Astrocyte of the hippocampus (primary cell): Measurements from ENCODE around the gene DLGAP1.
"Not testable (repeated sequence)": the region's sequence is repeated elsewhere in the genome, so short reads cannot be mapped to it uniquely, and the experiment has no call there.

Source experiments
- DNase-seq: peaks from one replicate; pipeline ENCODE4 v3.0.0; 2011; ENCODE audit warnings: low read depth, low spot score

DLGAP1 gene

DNA sequence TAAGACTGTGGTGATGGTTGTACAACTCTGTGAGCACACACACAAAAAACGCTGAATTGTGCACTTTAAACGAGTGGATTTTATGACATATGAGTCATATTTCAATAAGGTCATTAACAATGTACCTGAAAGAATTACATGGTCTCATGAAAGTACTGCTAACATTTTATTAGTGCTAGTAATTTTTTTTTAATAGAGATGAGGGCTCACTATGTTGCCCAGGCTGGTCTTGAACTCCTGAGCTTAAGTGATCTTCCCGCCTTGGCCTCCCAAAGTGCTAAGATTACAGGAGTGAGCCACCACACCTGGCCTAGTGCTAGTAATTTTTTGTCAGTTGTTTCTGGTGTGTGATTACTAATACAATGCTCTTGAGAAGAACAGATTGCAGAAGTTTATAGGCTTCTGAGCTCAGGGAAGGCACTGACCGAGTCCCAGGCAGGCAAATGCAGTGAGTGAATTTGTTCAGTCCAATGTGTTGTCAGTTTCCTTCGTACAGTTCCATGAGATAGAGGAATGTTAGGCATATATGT is 828.1 kb downstream of the DLGAP1 start:
- no peak for DNase-seq

- DNase-seq, result no peak
Measured at GRCh38 chr18:3625742-3626091, 829.4 kb downstream of the DLGAP1 start.

- DNase-seq, result peak; percentile 95
Measured at GRCh38 chr18:3624935-3625741, 830.0 kb downstream of the DLGAP1 start.

- DNase-seq, result no peak
Measured at GRCh38 chr18:3624546-3624934, 830.6 kb downstream of the DLGAP1 start.

DNA sequence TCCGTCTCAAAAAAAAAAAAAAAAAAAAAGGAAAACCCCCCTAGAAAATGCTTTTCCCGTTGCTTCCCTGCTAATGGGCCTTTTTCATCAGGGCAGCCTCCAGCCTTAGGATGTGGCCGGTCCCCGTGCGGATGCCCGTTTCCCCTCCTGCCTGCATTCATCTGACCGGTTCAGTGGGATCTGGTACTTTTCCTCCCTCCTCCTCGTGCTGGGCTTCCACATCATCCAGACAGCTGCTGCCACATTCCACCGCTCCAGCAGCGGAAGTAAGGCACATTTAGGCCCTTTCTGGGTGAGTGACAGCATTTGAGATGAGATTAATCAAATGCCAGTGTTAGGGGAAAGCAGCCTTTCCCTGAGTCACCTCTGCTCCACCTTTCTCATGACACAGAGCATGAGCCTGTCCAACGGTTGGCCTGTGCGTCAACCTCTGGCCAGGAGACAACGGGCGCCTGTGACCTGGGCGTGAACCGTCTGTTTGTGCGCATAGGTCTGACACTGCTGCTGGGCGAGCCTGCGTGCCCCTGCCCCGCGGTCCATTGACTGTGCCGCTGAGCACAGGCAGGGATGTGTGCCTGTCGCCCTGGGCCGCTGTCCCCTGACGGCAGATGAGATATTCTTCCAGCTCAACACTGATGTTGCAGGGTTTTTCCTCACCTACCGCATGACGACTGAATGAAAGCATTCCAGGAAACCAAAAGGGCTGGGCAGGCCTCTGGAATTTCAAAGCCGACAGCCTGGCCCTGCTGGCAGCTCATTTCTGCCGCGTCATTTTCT is 831.1 kb downstream of the DLGAP1 start:
- peak; percentile 98 for DNase-seq

DNA sequence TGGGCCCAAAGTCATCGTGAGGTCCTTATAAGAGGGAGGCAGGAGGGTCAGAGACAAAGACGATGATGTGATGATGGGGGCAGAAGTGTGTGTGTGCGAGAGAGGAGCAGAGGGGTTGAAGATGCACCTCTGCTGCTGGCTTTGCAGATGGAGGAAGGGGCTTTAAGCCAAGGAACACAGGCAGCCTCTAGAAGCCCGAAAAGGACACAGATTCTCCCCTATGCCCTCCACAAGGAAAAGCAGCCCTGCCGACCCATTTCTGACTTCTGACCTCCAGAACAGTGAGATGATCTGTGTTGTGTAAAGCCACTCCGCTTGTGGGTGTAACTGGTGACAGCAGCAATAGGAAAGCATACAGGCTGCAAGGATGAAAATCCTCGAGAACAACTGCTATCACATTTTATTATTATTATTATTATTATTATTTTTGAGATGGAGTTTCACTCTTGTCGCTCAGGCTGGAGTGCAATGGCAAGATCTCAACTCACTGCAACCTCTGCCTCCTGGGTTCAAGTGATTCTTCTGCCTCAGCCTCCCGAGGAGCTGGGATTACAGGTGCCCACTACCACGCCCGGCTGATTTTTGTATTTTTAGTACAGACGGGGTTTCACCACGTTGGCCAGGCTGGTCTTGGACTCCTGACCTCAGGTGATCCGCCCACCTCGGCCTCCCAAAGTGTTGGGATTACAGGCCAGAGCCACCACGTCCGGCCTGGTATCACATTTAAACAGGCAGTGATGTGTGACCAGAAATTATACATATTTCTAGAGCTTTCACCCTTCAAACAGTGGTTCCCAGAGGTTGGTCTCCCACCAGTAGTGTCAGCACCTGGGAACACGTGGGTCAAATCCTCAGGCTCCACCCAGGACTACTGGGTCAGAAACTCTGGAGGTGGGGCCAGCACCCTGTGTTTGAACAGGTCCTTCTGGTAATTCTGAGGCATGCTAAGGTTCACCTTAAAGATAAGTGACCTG is 834.7 kb downstream of the DLGAP1 start:
- no peak for DNase-seq

- no peak for DNase-seq
Measured at GRCh38 chr18:3619746-3620145, 835.4 kb downstream of the DLGAP1 start.

DNA sequence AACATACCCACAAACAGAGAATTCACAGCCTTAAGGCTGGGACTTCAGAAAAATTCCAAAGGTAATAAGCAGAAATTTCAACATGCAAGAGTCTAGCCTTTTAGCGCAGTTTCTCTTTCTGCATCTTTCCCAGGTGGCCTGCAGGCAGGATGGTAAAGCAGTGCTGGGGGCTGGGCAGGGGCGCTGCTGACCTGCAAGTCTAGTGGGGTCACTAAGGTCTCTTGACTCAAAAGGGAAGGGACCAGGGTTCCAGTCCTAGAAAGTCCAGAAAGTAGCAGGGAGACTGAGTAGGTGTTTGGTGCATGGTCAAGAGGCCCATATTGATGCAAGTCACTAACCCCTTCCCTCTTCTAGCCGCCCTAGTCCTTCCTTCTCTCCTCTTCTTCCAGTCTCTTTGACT is 835.9 kb downstream of the DLGAP1 start:
- no peak for DNase-seq

- no peak for DNase-seq
Measured at GRCh38 chr18:3616744-3617143, 838.4 kb downstream of the DLGAP1 start.

- no peak for DNase-seq
Measured at GRCh38 chr18:3616142-3616541, 839.0 kb downstream of the DLGAP1 start.

- DNase-seq, result no peak
Measured at GRCh38 chr18:3615374-3615985, 839.6 kb downstream of the DLGAP1 start.

GRCh38 chr18:3612315-3612714 is 842.8 kb downstream of the DLGAP1 start:
- DNase-seq, result no peak

DNA sequence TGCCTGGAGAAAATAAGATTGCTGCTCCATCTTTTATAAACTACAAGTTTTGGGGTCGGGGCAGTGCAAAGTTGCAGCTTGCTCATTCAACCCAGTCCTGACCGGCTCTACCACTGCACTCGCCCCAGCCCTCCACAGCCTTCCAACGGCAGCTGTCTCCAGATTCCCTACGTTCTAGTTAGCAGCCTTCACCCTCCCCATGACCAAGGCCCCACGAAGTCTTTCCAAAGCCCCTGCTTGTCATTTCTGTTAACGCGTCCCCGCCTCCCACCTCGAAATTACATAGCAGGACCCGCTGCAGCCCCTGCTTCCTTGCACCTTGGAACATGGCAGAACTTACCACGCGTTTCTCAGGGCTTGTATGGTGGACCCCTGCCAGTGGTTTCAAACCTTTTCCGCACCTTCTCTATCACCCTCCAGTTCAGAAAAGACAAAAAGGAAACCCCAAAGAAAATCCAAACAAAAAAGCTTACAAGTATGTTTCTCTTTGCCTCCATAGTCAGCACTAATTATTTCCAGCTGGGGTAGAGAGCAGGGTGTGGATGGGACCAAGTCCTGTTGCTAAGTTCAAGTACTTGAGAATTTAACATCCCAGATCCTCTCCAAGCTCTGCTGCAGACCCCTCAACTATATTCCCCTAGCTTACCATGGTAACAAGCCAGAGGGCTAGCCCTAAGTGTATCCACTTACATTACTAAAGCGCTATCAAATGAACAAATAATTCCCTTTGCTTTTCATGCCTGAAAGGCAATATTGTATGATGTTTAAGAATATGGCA is 843.6 kb downstream of the DLGAP1 start:
- DNase-seq, result no peak

DNA sequence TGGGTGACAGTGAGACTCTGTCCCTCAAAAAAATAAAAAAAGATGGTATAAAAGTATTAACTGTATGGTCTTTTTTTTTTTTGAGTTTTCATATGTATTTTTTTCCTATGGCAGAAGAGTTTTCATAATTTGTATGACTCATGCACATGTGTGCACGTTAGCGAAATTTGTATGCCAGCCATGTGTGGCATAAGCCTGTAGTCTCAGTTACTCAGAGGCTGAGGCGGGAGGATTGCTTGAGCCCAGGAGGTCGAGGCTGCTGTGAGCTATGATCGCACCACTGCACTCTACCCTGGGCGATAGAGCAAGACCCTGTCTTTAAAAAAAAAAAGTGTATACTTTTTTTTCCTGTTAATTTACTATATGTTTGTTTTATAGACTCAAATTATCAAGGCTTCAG is 844.3 kb downstream of the DLGAP1 start:
- DNase-seq, result no peak

DNA sequence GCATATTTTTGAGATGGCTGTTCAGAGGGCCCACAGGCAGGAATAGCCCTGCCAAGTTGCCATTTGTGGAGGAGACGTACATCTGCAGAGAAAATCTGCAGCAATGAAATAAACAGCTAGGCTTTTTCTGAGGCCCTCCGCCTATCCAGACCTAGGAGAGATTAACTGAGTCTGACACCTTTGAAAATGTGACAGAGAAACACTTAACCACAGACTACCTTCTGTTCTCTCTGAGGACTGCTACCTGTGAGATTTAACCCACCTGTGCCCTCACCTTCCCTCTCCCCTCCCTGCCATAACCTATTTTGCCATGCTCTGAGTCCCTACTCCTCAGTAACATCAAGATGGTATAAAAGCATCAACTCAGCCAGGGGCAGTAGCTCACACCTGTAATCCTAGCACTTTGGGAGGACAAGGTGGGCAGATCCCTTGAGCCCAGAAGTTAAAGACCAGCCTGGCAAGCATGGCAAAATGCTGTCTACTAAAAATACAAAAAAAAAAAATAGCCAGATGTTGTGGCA is 844.9 kb downstream of the DLGAP1 start:
- no peak for DNase-seq

DNA sequence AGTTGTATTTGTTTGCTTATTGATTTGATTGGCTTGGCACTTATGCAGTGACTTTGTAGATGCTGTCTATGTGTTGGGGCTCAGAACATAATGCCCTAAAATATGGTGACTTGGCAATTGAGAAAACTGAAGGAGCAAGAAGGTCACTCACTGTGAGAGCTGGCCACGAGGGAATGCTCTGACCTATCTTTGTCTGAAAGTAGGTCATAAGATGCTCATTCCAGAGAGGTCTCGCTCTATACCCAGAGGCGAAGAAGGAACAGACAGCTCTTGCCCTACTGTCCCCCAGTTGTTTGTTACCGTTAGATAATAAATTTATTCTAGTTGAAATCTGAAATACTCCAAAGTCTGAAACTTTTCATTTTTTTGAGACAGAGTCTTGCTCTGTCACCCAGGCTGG is 846.6 kb downstream of the DLGAP1 start:
- no peak for DNase-seq

GRCh38 chr18:3608099-3608453 is 847.0 kb downstream of the DLGAP1 start:
- DNase-seq, result not testable (repeated sequence)

- no peak for DNase-seq
Measured at GRCh38 chr18:3607309-3608098, 847.6 kb downstream of the DLGAP1 start.

DNA sequence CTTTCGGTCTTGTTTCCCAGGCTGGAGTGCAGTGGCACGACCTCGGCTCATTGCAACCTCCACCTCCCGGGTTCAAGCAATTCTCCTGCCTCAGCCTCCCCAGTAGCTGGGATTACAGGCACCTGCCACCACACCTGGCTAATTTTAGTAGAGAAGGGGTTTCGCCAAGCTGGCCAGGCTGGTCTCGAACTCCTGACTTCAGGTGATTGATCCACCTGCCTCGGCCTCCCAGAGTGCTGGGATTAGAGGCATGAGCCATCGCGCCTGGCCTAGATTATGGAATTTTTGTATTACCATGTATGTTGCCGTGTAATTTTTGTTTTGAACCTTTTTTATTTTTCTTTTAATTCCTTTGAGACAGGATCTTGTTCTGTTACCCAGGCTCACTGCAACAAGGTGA is 848.2 kb downstream of the DLGAP1 start:
- not testable (repeated sequence) for DNase-seq
